WERI-Rb-1 (cell line): ENCODE measurements around the gene IRF1.

Experiments
- DNase-seq: peaks from one replicate; pipeline ENCODE4 v3.0.0-alpha.2; 2020
- H3K27ac ChIP-seq: fragments of 250-450 bp; sonication (Bioruptor Pico); 2 replicates; pipeline ENCODE4 v1.5.1; 2020; ENCODE audit warnings: mild to moderate bottlenecking, moderate library complexity
- H3K27me3 ChIP-seq: fragments of 250-450 bp; sonication (Bioruptor Pico); 2 replicates; pipeline ENCODE4 v1.5.1; 2021; ENCODE audit warnings: mild to moderate bottlenecking, low read depth, moderate library complexity; ENCODE audit not compliant: insufficient read depth, severe bottlenecking
- H3K36me3 ChIP-seq: fragments of 250-450 bp; sonication (Bioruptor Pico); 2 replicates; pipeline ENCODE4 v1.5.1; 2020; ENCODE audit warnings: mild to moderate bottlenecking, moderate library complexity
- H3K4me3 ChIP-seq: 2 replicates; pipeline ENCODE4 v1.5.1; 2011; ENCODE audit warnings: low read depth, mild to moderate bottlenecking, control low read depth, low read length
- H3K9me3 ChIP-seq: fragments of 250-450 bp; sonication (Bioruptor Pico); 2 replicates; pipeline ENCODE4 v1.5.1; 2021; ENCODE audit warnings: mild to moderate bottlenecking, moderate library complexity; ENCODE audit not compliant: severe bottlenecking
- CTCF ChIP-seq: IDR thresholded peaks from 2 replicates; pipeline ENCODE4 v1.5.1; 2011; ENCODE audit warnings: low read depth, mild to moderate bottlenecking, control low read depth, inconsistent platforms, low read length

The IRF1 gene

GRCh38 chr5:132436936-132437335 is 53.6 kb downstream of the IRF1 start:
- Histone ChIP-seq H3K4me3 (no peak overlapping the region), H3K27me3 (no peaks in the 10 kb centered on the region), H3K27ac (no peak overlapping the region), H3K36me3 (no peaks in the 10 kb centered on the region), H3K9me3 (no peaks in the 10 kb centered on the region)
- no peak for DNase-seq
- TF ChIP-seq CTCF = no peak

- no peaks in the 10 kb centered on the region for H3K27me3 ChIP-seq
- H3K36me3 ChIP-seq = no peaks in the 10 kb centered on the region
- no peak for DNase-seq
- H3K9me3 ChIP-seq = no peaks in the 10 kb centered on the region
- TF ChIP-seq CTCF = no peak
- no peak overlapping the region for H3K4me3 ChIP-seq
- no peak overlapping the region for H3K27ac ChIP-seq
Measured at GRCh38 chr5:132435886-132436285, 54.7 kb downstream of the IRF1 start.

GRCh38 chr5:132435447-132435846 is 55.1 kb downstream of the IRF1 start:
- no peak overlapping the region for H3K4me3 ChIP-seq
- no peak overlapping the region for H3K27ac ChIP-seq
- TF ChIP-seq CTCF = no peak
- H3K36me3 ChIP-seq = no peaks in the 10 kb centered on the region
- no peaks in the 10 kb centered on the region for H3K27me3 ChIP-seq
- no peak for DNase-seq
- no peaks in the 10 kb centered on the region for H3K9me3 ChIP-seq

GRCh38 chr5:132434416-132435286 is 55.9 kb downstream of the IRF1 start:
- TF ChIP-seq CTCF = no peak
- H3K36me3 ChIP-seq = no peaks in the 10 kb centered on the region
- H3K9me3 ChIP-seq = peaks cover 3% of the 10 kb centered on the region
- DNase-seq = no peak
- no peaks in the 10 kb centered on the region for H3K27me3 ChIP-seq
- no peak overlapping the region for H3K27ac ChIP-seq
- no peak overlapping the region for H3K4me3 ChIP-seq

GRCh38 chr5:132433141-132433540 is 57.4 kb downstream of the IRF1 start:
- peaks cover 3% of the 10 kb centered on the region for H3K9me3 ChIP-seq
- H3K4me3 ChIP-seq = no peak overlapping the region
- no peaks in the 10 kb centered on the region for H3K27me3 ChIP-seq
- no peak for TF ChIP-seq CTCF
- no peaks in the 10 kb centered on the region for H3K36me3 ChIP-seq
- DNase-seq = no peak
- H3K27ac ChIP-seq = peak overlapping the region; percentile 45

GRCh38 chr5:132431632-132432031 is 58.9 kb downstream of the IRF1 start:
- DNase-seq = no peak
- Histone ChIP-seq H3K9me3 (peaks cover 3% of the 10 kb centered on the region), H3K27ac (no peak overlapping the region), H3K4me3 (no peak overlapping the region), H3K36me3 (no peaks in the 10 kb centered on the region), H3K27me3 (no peaks in the 10 kb centered on the region)
- no peak for TF ChIP-seq CTCF
